Stomach (tissue), 4 donors: ENCODE measurements around the gene PEPD.

ENCODE experiments used
- EP300 ChIP-seq: sonication (generic); formaldehyde crosslinking; IDR thresholded peaks from one replicate; pipeline ENCODE4 v1.6.1; 2017; ENCODE audit warnings: antibody characterized with exemption
- POLR2A ChIP-seq, 4 donors: fragments of 450-650 bp; IDR thresholded peaks; one replicate each; pipeline ENCODE4 v1.6.1; 2016; ENCODE audit warnings: antibody characterized with exemption in 4 of 4, control low read depth in 2 of 4, mild to moderate bottlenecking in 1 of 4, moderate library complexity in 1 of 4
- TF ChIP-seq, protein P1 (sequence below), 7 experiments: fragments of 450-650 bp in 4 of 7; fragments of 200-600 bp in 3 of 7; sonication (generic) in 3 of 7; IDR thresholded peaks; one replicate each; pipeline ENCODE4 v1.5.1; 2016 to 2019; ENCODE audit warnings: antibody characterized with exemption in 7 of 7, control low read depth in 2 of 7, mild to moderate bottlenecking in 1 of 7

DNA sequence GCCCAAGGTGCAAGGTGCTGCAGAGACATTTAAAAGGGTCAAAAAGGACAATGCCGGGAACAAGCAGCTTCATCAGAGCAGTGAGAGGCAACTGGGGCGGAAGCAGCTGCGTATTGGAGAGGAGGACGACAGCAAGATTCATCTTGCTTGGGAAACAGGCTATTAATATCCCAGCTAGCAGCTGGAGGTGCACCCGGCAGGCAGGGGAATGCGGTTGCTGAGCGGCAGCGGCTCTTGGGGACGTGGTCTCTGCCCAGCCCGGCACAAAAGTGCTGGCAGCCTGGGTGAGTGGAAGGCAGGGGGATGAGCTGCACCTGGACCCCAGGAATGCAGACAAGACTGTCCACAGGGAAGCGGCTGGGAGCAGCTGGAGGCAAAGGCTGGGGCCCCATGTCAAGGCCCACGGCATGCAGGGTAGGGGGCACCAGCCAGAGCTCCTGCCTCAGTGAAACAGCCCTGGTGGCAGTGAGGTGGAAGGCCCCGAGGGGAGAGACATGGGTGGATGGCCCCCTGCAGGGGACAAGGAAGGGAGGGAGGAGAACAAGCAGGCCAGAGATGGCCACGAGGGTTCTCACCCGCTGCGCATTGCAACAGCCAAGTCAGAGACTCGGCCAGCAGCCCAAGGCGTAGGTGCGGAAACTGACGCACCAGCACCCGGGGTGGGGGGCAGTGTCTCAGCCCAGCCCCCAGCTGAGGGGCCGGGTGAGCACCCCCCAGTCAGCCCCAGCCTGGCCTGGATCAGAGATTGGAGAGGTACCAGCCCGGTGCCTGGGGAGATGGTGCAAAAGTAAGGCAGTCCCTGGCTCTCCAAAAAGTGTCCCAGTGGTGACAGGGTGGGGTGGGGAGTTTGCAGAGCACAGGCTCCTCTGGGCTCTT lies 34.4 kb downstream of the PEPD start:
- TF ChIP-seq, protein P1, sequence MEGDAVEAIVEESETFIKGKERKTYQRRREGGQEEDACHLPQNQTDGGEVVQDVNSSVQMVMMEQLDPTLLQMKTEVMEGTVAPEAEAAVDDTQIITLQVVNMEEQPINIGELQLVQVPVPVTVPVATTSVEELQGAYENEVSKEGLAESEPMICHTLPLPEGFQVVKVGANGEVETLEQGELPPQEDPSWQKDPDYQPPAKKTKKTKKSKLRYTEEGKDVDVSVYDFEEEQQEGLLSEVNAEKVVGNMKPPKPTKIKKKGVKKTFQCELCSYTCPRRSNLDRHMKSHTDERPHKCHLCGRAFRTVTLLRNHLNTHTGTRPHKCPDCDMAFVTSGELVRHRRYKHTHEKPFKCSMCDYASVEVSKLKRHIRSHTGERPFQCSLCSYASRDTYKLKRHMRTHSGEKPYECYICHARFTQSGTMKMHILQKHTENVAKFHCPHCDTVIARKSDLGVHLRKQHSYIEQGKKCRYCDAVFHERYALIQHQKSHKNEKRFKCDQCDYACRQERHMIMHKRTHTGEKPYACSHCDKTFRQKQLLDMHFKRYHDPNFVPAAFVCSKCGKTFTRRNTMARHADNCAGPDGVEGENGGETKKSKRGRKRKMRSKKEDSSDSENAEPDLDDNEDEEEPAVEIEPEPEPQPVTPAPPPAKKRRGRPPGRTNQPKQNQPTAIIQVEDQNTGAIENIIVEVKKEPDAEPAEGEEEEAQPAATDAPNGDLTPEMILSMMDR (IDR thresholded peaks at IDR 0.05), result no peak
- TF ChIP-seq POLR2A (IDR thresholded peaks at IDR 0.05) (no peak), EP300 (no peak)
